Endothelial cell (in vitro differentiated cells): ENCODE data around the gene C3orf62. TPM values are rescaled to one million over a fixed set of nuclear protein-coding genes. Genes with fewer than 3 reads are reported as not detected.
A peak's percentile ranks its signal among the peaks of the same experiment; 100 is the strongest.

Source experiments
- DNase-seq: peaks from one replicate; pipeline ENCODE4 v3.0.0; 2021; ENCODE audit warnings: low spot score
- H3K27ac Mint-ChIP-seq: one replicate; pipeline ENCODE4 v1.8.0; 2021; ENCODE audit warnings: mixed read lengths, inconsistent platforms; ENCODE audit not compliant: unreplicated experiment
- H3K27me3 Mint-ChIP-seq: one replicate; pipeline ENCODE4 v1.8.0; 2021; ENCODE audit warnings: mild to moderate bottlenecking, moderate library complexity, mixed read lengths, inconsistent platforms; ENCODE audit not compliant: unreplicated experiment
- H3K36me3 Mint-ChIP-seq: one replicate; pipeline ENCODE4 v1.8.0; 2021; ENCODE audit warnings: mild to moderate bottlenecking, low read depth, mixed read lengths, inconsistent platforms; ENCODE audit not compliant: unreplicated experiment
- H3K4me1 Mint-ChIP-seq: one replicate; pipeline ENCODE4 v1.8.0; 2021; ENCODE audit warnings: mild to moderate bottlenecking, mixed read lengths, inconsistent platforms; ENCODE audit not compliant: unreplicated experiment
- H3K4me3 Mint-ChIP-seq: one replicate; pipeline ENCODE4 v1.8.0; 2021; ENCODE audit warnings: mild to moderate bottlenecking, mixed read lengths, inconsistent platforms; ENCODE audit not compliant: unreplicated experiment
- H3K9me3 Mint-ChIP-seq: one replicate; pipeline ENCODE4 v1.8.0; 2021; ENCODE audit warnings: mixed read lengths, inconsistent platforms; ENCODE audit not compliant: unreplicated experiment
- CTCF ChIP-seq: fragments of 200-600 bp; sonication (generic); IDR thresholded peaks from one replicate; pipeline ENCODE4 v1.5.0; 2021; ENCODE audit warnings: antibody characterized with exemption; ENCODE audit not compliant: unreplicated experiment
- total RNA-seq: library from RNA; stranded (reverse); fragmentation: NEBNext Ultra II Directional; extraction: Animal tissue kit (Norgen Biotek cat#: 25700); gene quantifications from one replicate; pipeline ENCODE4 v1.2.1, GENCODE V29; 2021; ENCODE audit not compliant: unreplicated experiment

Gene C3orf62
- total RNA-seq, 1 donor from 2014 or later = 3.8 TPM

DNA sequence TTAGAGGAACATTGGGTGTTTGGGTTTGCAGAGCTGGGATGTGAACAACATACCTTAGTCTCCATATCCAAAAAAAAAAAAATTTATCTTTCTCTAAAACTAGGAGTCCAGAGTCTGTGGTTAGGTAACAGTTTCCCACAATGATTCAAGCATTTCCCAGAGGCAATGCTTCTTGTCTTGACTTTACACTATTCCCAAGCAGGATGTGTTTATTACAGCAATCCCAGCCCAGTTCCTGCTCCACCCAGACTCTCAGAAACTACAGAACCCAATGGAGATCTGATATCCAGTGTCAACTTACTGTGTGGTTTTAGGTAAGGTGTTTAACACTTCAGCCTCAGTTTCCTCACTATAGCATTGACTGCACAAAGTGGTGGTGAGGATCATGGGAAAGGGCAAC lies 2.3 kb upstream of the C3orf62 start:
- no peak for DNase-seq
- H3K27ac Mint-ChIP-seq = no peak overlapping the region
- H3K36me3 Mint-ChIP-seq = peaks cover 22% of the 10 kb centered on the region
- no peak for TF ChIP-seq CTCF
- H3K4me1 Mint-ChIP-seq = peaks cover 16% of the 10 kb centered on the region
- H3K27me3 Mint-ChIP-seq = peaks cover 2% of the 10 kb centered on the region
- peak overlapping the region; percentile 31 for H3K4me3 Mint-ChIP-seq
- H3K9me3 Mint-ChIP-seq = no peaks in the 10 kb centered on the region

GRCh38 chr3:49278548-49278947 lies 1.5 kb upstream of the C3orf62 start:
- TF ChIP-seq CTCF = no peak
- DNase-seq = no peak
- H3K36me3 Mint-ChIP-seq = peaks cover 15% of the 10 kb centered on the region
- no peak overlapping the region for H3K4me3 Mint-ChIP-seq
- H3K9me3 Mint-ChIP-seq = no peaks in the 10 kb centered on the region
- H3K4me1 Mint-ChIP-seq = peaks cover 16% of the 10 kb centered on the region
- no peak overlapping the region for H3K27ac Mint-ChIP-seq
- peaks cover 2% of the 10 kb centered on the region for H3K27me3 Mint-ChIP-seq

DNA sequence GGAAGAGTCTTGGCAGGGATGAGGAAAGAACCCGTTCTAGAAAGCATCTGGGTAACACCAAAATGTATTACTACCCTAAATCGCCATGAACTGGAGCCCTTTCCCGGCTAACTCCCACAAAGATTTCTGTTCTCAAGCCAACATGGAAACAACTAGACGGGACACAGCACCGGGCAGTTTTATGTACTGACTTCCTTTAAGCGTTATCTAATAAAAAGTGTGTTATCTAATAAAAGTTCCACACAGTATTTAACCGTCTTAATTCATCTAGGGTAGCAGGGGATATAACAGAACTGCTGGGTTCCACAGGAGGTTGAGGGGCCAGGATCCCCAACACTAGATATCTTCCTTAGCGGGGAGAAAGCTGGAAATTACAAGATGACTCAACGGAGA lies 347 bp upstream of the C3orf62 start:
- H3K4me1 Mint-ChIP-seq = peaks cover 16% of the 10 kb centered on the region
- H3K27ac Mint-ChIP-seq = no peak overlapping the region
- peaks cover 11% of the 10 kb centered on the region for H3K36me3 Mint-ChIP-seq
- no peaks in the 10 kb centered on the region for H3K9me3 Mint-ChIP-seq
- peak overlapping the region; percentile 83 for H3K4me3 Mint-ChIP-seq
- DNase-seq = no peak
- no peak for TF ChIP-seq CTCF
- H3K27me3 Mint-ChIP-seq = peaks cover 2% of the 10 kb centered on the region

- Mint-ChIP-seq H3K4me3 (no peak overlapping the region), H3K4me1 (peaks cover 22% of the 10 kb centered on the region), H3K9me3 (no peaks in the 10 kb centered on the region), H3K36me3 (no peaks in the 10 kb centered on the region), H3K27me3 (peaks cover 2% of the 10 kb centered on the region), H3K27ac (no peak overlapping the region)
- no peak for TF ChIP-seq CTCF
- DNase-seq = no peak
Observed at GRCh38 chr3:49273825-49274532, 3.1 kb downstream of the C3orf62 start.

DNA sequence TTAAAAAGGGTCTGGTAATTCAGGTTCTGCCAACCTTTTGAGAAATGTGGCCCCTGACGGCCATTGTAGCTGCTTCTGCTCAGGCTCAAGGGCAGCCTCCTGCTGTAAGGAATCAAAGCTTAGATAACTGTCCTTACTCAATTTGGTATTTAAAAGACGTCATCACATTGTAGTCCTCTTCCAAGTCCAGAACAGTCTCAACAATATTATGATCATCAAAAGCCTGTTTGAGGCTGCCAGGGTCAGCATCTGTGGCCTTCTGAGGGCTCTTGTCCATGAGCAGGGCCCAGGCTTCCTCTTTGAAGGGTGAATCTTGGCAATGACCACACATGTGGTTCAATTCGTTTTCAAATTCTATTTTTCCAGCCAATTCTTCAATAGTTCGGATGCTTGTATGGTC lies 6.0 kb downstream of the C3orf62 start:
- peaks cover 2% of the 10 kb centered on the region for H3K27me3 Mint-ChIP-seq
- TF ChIP-seq CTCF = no peak
- no peaks in the 10 kb centered on the region for H3K9me3 Mint-ChIP-seq
- DNase-seq = no peak
- H3K4me1 Mint-ChIP-seq = peaks cover 10% of the 10 kb centered on the region
- H3K36me3 Mint-ChIP-seq = no peaks in the 10 kb centered on the region
- H3K4me3 Mint-ChIP-seq = no peak overlapping the region
- H3K27ac Mint-ChIP-seq = no peak overlapping the region
